Dermis microvascular lymphatic vessel endothelial cell (primary cell): ENCODE results near the gene TMEM273. TPM values are rescaled to one million over a fixed set of nuclear protein-coding genes. Genes with fewer than 3 reads are reported as not detected.

Experiments used
- DNase-seq, 2 donors: peaks; one replicate each; pipeline versions ENCODE4 v3.0.0 to v3.0.0-alpha.2; 2010; ENCODE audit warnings: low read depth in 2 of 2
- total RNA-seq: library from RNA; depleted of rRNA; stranded (reverse); fragments of >200 nt; gene quantifications from 2 replicates; pipeline ENCODE4 v1.2.1, GENCODE V29; 2014

The TMEM273 gene, protein sequence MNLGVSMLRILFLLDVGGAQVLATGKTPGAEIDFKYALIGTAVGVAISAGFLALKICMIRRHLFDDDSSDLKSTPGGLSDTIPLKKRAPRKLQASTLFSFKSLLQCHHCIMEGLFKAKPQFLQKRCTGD
- 14.8 and 68.7 TPM in 2 replicates for total RNA-seq

GRCh38 chr10:49187950-49188761 lies at the start of gene TMEM273:
TMEM273 (minus strand) TSS chr10:49188391; CDS start chr10:49188336, 55 bp downstream.
- peak in 1 of 2 donors; percentile 24 for DNase-seq

DNA sequence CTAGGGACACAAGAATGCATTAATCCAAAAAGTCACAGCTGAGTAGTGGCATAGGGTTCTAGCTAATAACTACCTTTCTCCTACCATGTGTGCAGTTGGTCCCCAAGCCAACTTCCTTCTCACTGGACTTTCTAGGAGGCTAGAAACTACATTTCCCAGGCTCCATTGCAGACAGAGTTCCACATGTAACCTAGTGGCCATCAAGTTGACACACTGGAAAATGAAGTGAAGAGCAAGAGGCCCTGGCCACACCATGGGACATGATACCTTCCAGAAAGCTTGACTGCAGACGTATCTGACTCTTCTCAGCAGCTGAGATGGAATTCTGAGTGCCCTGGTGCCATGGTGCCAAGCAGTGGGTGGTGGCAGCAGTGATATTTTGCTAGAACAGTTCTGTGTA lies 49.8 kb upstream of the TMEM273 start:
- DNase-seq: no peak

DNA sequence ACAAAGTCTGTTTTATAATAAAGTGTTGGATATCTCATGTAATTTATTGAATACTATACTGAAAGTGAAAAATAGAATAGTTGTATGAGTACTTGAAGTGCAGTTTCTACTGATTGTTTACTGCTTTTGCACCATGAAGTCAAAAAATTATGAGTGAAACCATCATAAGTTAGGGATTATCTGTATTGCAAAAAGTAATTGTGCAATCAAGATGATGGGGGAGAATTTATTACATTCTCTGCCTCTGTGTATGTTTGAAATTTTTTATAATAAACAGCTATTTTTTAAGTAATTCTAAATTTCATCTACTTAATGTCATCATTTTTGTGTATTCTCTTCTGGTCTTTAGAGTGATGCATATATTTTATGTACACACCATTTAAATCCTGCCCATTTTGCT lies 47.2 kb upstream of the TMEM273 start:
- no peak for DNase-seq

DNA sequence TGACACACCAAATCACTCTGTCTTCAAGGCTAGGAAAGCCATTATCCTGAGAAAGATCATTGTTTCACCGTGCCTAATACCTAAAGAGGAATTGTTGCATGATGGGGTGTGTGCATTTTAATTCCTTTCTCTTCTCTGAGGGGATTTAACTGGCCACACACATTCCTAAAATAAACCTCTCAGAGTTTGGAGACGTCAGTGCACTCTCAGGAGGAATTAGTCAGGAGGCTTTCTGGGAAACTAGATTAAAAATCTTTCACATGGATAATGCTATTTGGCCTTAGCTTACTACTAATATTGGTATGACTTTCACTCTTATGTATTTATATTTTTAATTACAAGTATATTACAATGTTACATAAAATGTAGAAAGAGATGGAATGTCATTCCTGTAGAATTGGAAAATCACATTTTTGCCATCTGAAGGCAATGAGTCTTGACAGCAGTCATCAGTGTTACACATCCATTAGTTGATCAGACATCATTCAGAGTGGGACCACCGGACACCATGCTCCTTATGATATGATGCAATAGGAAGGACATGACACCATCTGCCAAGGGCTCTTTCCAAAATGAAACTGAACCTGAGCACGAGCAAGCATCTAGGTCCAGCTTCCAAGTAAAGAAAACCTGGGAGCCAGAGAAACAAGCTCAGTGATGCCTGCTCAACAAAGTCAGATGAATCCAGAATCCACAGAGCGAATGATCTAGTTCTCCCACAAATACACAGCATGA lies 43.1 kb upstream of the TMEM273 start:
- DNase-seq: no peak

DNA sequence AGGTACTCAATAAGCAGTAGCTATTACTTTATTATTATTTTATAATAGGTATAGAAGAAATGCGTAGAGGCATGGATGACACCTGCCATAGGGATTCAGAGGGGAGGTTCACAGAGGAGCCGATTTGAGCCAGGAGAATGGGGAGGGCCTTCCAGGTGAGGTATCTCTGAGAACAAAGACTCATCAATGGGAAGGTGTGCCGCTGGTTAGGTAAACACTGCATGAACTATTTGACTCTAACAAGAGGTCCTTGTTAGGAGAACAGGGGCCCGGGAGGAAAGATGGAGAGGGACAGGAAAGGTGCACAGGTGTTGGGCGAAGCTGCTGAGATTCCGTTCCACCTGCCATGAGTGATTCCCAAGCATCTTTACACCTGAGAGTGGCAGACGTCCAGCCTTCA lies 41.8 kb upstream of the TMEM273 start:
- no peak for DNase-seq

DNA sequence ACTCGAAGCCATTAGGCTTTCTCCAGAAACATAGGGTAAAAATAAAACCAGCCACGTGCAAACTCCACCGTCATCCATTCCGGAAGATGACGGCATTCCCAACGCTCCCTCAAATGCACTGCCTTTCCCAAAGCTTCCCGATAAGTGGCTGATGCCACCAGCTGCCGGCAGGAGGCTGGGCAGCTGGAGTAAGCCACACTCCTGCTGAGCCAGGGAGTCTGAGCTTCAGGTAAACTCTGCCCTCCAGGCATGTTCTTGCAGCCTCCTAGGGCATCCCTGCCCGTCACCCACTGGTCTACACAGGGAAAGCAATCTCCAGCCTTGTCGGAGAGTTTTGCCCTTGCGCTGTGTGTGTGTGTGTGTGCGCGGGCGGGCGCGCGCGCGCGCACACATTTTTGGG lies 40.5 kb upstream of the TMEM273 start:
- no peak for DNase-seq

DNA sequence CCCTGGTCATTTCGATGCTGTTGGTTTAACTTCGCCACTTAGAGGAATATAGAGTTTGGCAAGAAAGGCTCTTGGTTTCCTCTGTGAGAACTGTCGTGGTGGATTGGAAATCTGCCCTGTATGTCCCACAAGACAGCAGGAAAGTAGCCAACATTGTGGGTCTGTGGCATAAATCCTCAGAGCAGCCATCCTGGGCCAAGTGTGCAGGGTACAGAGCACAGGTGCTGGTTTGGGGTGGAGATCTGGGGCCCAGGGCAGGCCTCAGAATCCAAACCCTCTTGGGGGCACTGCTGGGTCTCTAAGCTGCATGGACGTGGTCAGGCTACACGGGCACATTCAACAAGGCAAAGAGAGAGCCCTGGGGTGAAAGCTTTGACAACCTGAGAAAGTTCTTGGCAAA lies 39.2 kb upstream of the TMEM273 start:
- DNase-seq: no peak

- DNase-seq: no peak
Measured at GRCh38 chr10:49226594-49226993, 38.4 kb upstream of the TMEM273 start.

DNA sequence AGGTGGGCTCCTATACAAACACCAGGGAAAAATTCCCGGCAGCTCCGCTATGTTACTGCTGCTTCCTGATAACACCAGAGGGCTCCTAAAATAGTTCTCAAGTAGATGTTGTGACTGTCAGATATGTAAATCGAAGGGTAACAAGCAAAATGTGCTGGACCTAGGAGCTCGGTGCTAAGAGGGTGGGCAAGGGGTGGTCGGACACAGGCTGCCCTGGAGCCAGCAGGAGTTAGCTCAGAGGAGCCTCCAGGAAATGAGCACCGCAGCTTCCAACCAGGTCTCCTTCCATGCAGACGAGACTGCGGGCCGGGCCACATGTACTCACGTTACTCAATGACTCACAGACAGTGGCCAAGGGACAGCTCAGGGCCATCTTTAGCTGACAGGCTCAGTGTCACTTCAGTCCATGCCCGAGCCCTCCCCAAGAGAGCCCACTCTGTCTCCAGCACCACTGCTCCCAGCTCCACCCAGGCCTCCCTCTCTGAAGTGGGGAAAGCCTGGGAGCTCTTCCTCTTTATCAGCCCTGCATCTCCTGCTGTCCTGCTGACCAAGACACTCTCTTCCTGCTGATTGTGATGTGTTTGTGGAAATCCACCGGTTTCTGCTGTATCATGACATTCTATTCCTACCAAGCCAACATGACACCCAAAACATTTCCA lies 37.2 kb upstream of the TMEM273 start:
- no peak for DNase-seq

- no peak for DNase-seq
Measured at GRCh38 chr10:49223205-49223604, 35.0 kb upstream of the TMEM273 start.

DNA sequence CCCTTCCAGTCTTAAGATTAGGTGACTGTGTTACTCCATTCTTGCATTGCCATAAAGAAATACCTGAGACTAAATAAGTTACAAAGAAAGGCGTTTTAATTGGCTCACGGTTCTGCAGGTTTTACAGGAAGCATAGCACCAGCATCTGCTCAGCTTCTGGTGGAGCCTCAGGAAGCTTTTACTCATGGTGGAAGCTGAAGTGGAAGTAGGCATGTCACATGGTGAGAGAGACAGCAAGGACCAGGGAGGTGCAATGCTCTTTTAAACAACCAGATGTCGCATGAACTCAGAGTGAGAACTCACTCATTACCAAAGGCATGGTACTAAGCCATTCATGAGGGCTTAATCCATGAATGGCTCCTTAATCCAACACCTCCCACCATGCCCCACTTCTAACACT lies 34.0 kb upstream of the TMEM273 start:
- no peak for DNase-seq

- DNase-seq: no peak
Measured at GRCh38 chr10:49220679-49221078, 32.5 kb upstream of the TMEM273 start.

DNA sequence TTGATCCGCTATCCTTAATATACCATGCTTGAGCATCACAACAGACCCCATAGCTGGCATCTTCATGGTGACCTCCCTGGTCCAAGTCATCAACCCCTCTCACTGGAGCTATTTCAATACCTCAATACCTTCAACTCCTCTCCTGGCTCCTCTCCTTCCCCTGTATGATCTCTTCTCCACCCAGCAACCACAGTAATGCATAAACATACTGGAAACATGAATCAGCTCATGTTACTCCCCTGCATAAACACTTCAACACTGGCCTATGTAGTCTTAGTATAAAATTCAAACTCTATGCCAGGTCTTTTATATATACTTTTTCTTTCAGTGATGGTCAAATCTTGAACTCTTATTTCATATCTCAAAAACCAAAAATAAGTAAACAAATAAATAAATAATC lies 31.8 kb upstream of the TMEM273 start:
- no peak for DNase-seq

DNA sequence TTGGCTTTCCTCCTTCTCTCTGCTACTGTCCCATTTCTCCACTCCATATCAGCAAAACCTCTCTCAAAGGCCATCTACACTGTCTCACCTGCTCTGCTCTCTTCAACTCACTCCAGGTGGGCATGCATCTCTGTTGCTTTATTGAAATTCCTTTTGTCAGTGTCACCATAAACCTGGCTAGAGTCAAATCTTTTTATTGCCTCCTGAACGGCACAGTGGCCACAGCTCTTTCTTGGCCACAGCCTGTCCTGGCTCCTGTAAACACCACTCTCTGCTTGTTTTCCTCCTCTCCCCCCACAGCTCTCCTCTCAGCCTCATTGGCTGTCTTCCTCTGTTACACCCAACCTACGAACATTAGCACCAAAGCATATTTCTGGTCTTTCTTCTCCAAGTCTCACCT lies 31.1 kb upstream of the TMEM273 start:
- DNase-seq: no peak

- DNase-seq: no peak
Measured at GRCh38 chr10:49218480-49218879, 30.3 kb upstream of the TMEM273 start.

DNA sequence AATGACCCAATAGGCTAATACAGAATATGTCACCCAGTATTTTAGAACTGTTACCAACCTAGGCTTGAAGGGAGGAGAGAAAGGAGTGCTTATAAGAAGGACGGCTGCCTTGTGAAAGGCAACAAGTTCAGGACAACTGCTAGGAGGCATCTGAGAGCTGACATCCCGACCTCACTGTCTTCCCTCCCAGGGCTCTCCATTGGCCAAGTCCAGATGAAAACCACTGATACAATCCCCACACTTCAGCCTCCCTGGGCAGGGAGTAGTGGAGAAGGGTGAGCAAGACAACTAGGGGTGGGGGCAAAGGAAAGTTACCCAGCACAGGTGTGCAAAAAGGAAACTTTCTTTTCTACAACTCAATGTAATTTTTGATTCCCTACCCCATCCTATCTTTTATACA lies 29.5 kb upstream of the TMEM273 start:
- DNase-seq: no peak

- DNase-seq: no peak
Measured at GRCh38 chr10:49213211-49213610, 25.0 kb upstream of the TMEM273 start.

DNA sequence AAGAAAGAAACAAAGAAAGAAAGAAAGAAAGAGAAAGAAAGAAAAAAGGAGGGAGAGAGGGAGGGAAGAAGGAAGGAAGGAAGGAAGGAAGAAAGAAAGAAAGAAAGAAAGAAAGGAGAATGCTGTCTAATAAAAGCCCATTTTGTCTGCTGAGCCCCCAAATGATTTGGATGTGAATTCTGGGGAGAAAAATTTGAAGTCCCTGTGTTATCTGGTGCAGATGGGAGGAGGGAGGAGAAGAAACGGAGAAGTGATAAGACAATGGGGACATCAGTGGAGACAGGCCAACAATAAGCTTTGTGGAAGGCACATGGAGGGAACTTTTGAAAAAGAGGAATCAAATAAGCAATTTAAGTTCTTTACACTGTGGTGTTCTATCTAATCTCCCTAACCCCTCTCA lies 24.6 kb upstream of the TMEM273 start:
- no peak for DNase-seq

DNA sequence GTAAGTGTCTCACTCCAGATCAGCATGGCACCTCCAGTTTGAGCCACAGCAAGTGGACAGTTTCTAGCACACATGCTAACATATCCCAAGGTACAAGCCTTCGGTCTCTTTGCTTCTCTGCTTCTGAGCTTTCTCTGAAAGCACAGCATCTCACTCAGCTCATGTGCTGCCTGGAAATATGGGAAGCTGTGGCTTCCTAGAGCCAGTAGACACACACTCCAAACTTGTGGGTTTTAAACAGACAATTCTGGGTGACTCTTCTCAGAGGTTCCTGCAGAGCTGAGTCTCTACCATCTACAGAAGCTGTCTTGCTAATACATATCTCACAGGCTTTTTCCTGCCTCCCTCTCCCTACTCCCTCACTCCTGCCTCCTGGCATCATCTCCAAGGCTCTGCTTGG lies 23.9 kb upstream of the TMEM273 start:
- DNase-seq: no peak

- DNase-seq: no peak
Measured at GRCh38 chr10:49208996-49209395, 20.8 kb upstream of the TMEM273 start.

DNA sequence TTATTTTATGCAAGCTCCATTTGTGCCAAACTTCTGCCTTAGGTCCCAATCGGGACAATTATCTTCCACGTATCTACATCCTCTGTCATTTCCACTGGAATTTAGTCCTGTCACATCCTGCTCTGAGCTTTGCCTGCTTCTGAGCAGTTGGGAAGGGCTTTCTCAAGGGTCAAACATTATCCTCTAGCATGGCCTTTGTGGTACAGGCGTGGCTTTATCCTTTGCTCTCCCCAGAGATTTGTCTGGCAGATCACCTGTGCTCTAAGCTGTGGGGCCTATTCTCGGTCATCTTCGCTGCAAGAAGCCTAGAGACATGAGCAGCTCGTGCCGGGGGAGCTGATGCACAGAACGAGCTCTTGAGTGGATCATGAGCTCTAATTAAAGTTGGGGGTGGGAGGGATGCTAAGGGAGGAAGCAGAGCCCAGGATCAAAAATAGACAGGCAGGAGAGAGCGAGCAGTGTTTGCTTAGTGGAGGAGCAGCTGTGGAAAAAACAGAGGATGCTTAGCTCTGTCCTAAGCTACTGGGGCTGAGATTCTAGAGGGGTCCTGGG lies 19.8 kb upstream of the TMEM273 start:
- no peak for DNase-seq

DNA sequence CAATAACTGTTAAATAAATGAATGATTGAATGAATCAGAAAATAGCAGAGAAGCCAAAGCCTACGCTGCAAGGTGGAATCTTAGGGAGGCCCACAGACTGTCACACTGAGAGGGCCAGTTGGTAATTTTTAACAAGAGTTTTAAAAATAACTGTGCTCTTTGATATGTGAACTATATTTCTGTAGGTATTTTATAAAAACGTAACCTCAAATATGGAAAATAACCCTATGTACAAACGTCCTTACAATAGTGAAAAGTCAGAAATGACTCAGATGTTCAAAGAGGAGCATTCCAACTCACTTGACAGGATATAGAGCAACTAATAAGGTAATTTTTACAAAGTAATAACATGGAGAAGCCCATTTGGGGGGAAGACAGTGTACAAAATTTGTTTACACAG lies 18.9 kb upstream of the TMEM273 start:
- no peak for DNase-seq
